GM23338 (cell line): ENCODE measurements around the gene NXPE2. TPM values are rescaled to one million over a fixed set of nuclear protein-coding genes. Genes with fewer than 3 reads are reported as not detected.

Experiments
- ATAC-seq: fragments of 200-7000 bp; cut with Tn5 transposase; 3 replicates; pipeline ENCODE4 v1.9.1; 2020
- DNase-seq: peaks from one replicate; pipeline ENCODE4 v3.0.0-alpha.2; 2015; ENCODE audit warnings: low spot score
- H2AFZ ChIP-seq: fragments of 200-600 bp; sonication (generic); 2 replicates; pipeline ENCODE4 v1.8.0; 2016; ENCODE audit warnings: antibody characterized with exemption, mild to moderate bottlenecking, moderate library complexity
- H3F3A ChIP-seq: fragments of 200-600 bp; sonication (generic); replicated peaks from 2 replicates; pipeline ENCODE4 v1.8.0; 2017; ENCODE audit warnings: antibody characterized with exemption, mixed run types, low read depth
- H3K27ac ChIP-seq: fragments of 200-600 bp; sonication (generic); 2 replicates; pipeline ENCODE4 v1.6.1; 2016; ENCODE audit warnings: low read depth
- H3K27me3 ChIP-seq: fragments of 200-600 bp; sonication (generic); 2 replicates; pipeline ENCODE4 v1.8.0; 2016; ENCODE audit warnings: mild to moderate bottlenecking, mixed run types, moderate library complexity; ENCODE audit not compliant: insufficient read depth
- H3K36me3 ChIP-seq: fragments of 200-600 bp; sonication (generic); 2 replicates; pipeline ENCODE4 v1.8.0; 2016; ENCODE audit warnings: mild to moderate bottlenecking; ENCODE audit not compliant: insufficient read depth
- H3K4me1 ChIP-seq: fragments of 200-600 bp; sonication (generic); 2 replicates; pipeline ENCODE4 v1.8.0; 2016; ENCODE audit warnings: mild to moderate bottlenecking, moderate library complexity; ENCODE audit not compliant: insufficient read depth
- H3K4me2 ChIP-seq: fragments of 200-600 bp; sonication (generic); 2 replicates; pipeline ENCODE4 v1.7.1; 2017; ENCODE audit warnings: mixed run types
- H3K4me3 ChIP-seq: fragments of 200-600 bp; sonication (generic); 2 replicates; pipeline ENCODE4 v1.6.1; 2016; ENCODE audit warnings: mixed run types
- H3K79me2 ChIP-seq: fragments of 200-600 bp; sonication (generic); replicated peaks from 2 replicates; pipeline ENCODE4 v1.8.0; 2017; ENCODE audit warnings: mild to moderate bottlenecking; ENCODE audit not compliant: insufficient read depth
- H3K9me2 ChIP-seq: fragments of 200-600 bp; sonication (generic); 2 replicates; pipeline ENCODE4 v1.8.0; 2017; ENCODE audit not compliant: insufficient read depth
- H4K20me1 ChIP-seq: fragments of 200-600 bp; sonication (generic); replicated peaks from 2 replicates; pipeline ENCODE4 v1.8.0; 2017; ENCODE audit warnings: mild to moderate bottlenecking; ENCODE audit not compliant: insufficient read depth
- H3K27ac Mint-ChIP-seq: 2 replicates; pipeline ENCODE4 v1.8.0; 2020; ENCODE audit warnings: inconsistent platforms, mild to moderate bottlenecking, moderate library complexity, mixed read lengths
- H3K27me3 Mint-ChIP-seq: 3 replicates; pipeline ENCODE4 v1.8.0; 2022; ENCODE audit warnings: low read depth, mild to moderate bottlenecking, moderate library complexity, mixed read lengths, inconsistent platforms; ENCODE audit not compliant: insufficient read depth, poor library complexity
- H3K36me3 Mint-ChIP-seq: 3 replicates; pipeline ENCODE4 v1.8.0; 2021; ENCODE audit warnings: low read depth, mild to moderate bottlenecking, inconsistent platforms, moderate library complexity, mixed read lengths
- H3K4me1 Mint-ChIP-seq: 3 replicates; pipeline ENCODE4 v1.8.0; 2020; ENCODE audit warnings: mild to moderate bottlenecking, inconsistent platforms, mixed read lengths
- H3K4me3 Mint-ChIP-seq: 3 replicates; pipeline ENCODE4 v1.8.0; 2021; ENCODE audit warnings: moderate library complexity, mild to moderate bottlenecking, inconsistent platforms, mixed read lengths
- H3K9me3 Mint-ChIP-seq: 3 replicates; pipeline ENCODE4 v1.8.0; 2020; ENCODE audit warnings: moderate library complexity, mild to moderate bottlenecking, inconsistent platforms, mixed read lengths
- CREB1 ChIP-seq: fragments of 250-450 bp; sonication (Bioruptor Pico); IDR thresholded peaks from 2 replicates; pipeline ENCODE4 v1.5.0; 2020; ENCODE audit warnings: low read depth, mild to moderate bottlenecking, moderate library complexity
- EZH2 ChIP-seq: fragments of 200-600 bp; sonication (generic); IDR thresholded peaks from one replicate; pipeline ENCODE4 v1.8.0; 2017; ENCODE audit warnings: antibody characterized with exemption, mild to moderate bottlenecking, low read depth; ENCODE audit not compliant: unreplicated experiment
- EZH2phosphoT487 ChIP-seq: fragments of 200-600 bp; sonication (generic); IDR thresholded peaks from one replicate; pipeline ENCODE4 v1.8.1; 2018; ENCODE audit warnings: antibody characterized with exemption; ENCODE audit not compliant: unreplicated experiment
- JUNB ChIP-seq: IDR thresholded peaks from one replicate; pipeline ENCODE4 v1.6.1; 2016; ENCODE audit warnings: antibody characterized with exemption; ENCODE audit not compliant: unreplicated experiment
- NANOG ChIP-seq: IDR thresholded peaks from 2 replicates; pipeline ENCODE4 v1.6.1; 2016; ENCODE audit warnings: antibody characterized with exemption, borderline replicate concordance
- POLR2AphosphoS5 ChIP-seq: IDR thresholded peaks from 2 replicates; pipeline ENCODE4 v1.6.1; 2016; ENCODE audit warnings: antibody characterized with exemption, low read depth
- STAT1 ChIP-seq: IDR thresholded peaks from one replicate; pipeline ENCODE4 v1.6.1; 2016; ENCODE audit warnings: antibody characterized with exemption; ENCODE audit not compliant: unreplicated experiment
- ZNF114 ChIP-seq: fragments of 250-450 bp; sonication (Bioruptor Pico); IDR thresholded peaks from 2 replicates; pipeline ENCODE4 v1.5.0; 2020; ENCODE audit warnings: mild to moderate bottlenecking, moderate library complexity
- ZNF331 ChIP-seq: fragments of 250-450 bp; sonication (Bioruptor Pico); IDR thresholded peaks from 2 replicates; pipeline ENCODE4 v1.5.0; 2020; ENCODE audit warnings: low read depth, mild to moderate bottlenecking, moderate library complexity
- polyA plus RNA-seq: library from polyadenylated mRNA; unstranded; fragments of >200 nt; fragmentation: Nextera tagmentation; extraction: Ambion mirVana; gene quantifications from 2 replicates; pipeline ENCODE4 v1.2.1, GENCODE V29; 2016
- total RNA-seq: library from RNA; depleted of rRNA; stranded (reverse); fragments of >200 nt; shearing (Covaris generic); gene quantifications from 2 replicates; pipeline ENCODE4 v1.2.3, GENCODE V29; 2014
- TF ChIP-seq, protein P1 (sequence below): IDR thresholded peaks from 2 replicates; pipeline ENCODE4 v1.6.1; 2016; ENCODE audit warnings: antibody characterized with exemption
- TF ChIP-seq, protein P2 (sequence below), 2 experiments: fragments of 200-600 bp in 1 of 2; sonication (generic) in 1 of 2; conservative IDR thresholded peaks; 2 replicates each; pipeline versions ENCODE4 v1.5.1 to v1.6.1; 2016 to 2017; ENCODE audit warnings: antibody characterized with exemption in 2 of 2, low read depth in 2 of 2, mild to moderate bottlenecking in 2 of 2, moderate library complexity in 1 of 2
- TF ChIP-seq, protein P3 (sequence below): fragments of 250-450 bp; sonication (Bioruptor Pico); IDR thresholded peaks from 2 replicates; pipeline ENCODE4 v1.5.0; 2020; ENCODE audit warnings: mild to moderate bottlenecking, moderate library complexity
- TF ChIP-seq, protein P4 (sequence below): IDR thresholded peaks from one replicate; pipeline ENCODE4 v1.6.1; 2018; ENCODE audit warnings: antibody characterized with exemption; ENCODE audit not compliant: unreplicated experiment

The NXPE2 gene
- total and polyA plus RNA-seq, 2 experiments from 2014 or later: 0.10 TPM; not detected in 1

DNA sequence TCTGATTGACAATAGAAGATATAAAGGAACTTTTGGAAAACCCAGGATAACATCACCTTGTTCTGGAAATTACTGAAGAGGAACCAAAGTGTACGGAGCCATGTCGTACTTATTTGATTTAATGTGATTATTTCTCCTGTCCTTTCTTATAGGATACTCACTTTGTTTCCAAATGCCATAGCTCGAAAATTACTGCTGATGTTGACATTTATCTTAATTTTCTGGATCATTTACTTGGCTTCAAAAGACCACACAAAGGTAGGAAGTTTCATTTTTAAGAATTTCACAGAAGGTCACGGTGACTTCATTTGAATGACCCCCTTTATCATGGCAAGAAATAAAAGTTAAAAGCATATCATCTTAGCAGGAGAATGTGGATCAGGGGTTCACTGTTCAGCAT lies 1.2 kb downstream of the NXPE2 start:
- Mint-ChIP-seq H3K9me3 (peaks cover 48% of the 10 kb centered on the region), H3K36me3 (peaks cover 16% of the 10 kb centered on the region), H3K27me3 (no peaks in the 10 kb centered on the region), H3K4me1 (no peaks in the 10 kb centered on the region), H3K4me3 (no peak overlapping the region), H3K27ac (no peak overlapping the region)
- no peaks in the 10 kb centered on the region for H3K79me2 ChIP-seq
- H3K4me1 ChIP-seq: no peaks in the 10 kb centered on the region
- H3K36me3 ChIP-seq: peaks cover 17% of the 10 kb centered on the region
- no peaks in the 10 kb centered on the region; the same call in 1 of the 2 replicates for H3K9me2 ChIP-seq
- no peak overlapping the region for H3K4me2 ChIP-seq
- DNase-seq (no peak), ATAC-seq (no peak)
- no peak overlapping the region for H2AFZ ChIP-seq
- no peak overlapping the region for H3K4me3 ChIP-seq
- no peaks in the 10 kb centered on the region for H4K20me1 ChIP-seq
- no peaks in the 10 kb centered on the region for H3F3A ChIP-seq
- no peak overlapping the region for H3K27ac ChIP-seq
- no peaks in the 10 kb centered on the region for H3K27me3 ChIP-seq
- TF ChIP-seq NANOG (no peak), EZH2 (no peak), EZH2phosphoT487 (no peak), STAT1 (no peak), ZNF114 (CRISPR knock-in tag) (no peak), JUNB (no peak), ZNF331 (no peak), CREB1 (CRISPR knock-in tag) (no peak), POLR2AphosphoS5 (no peak)
- TF ChIP-seq, protein P1, sequence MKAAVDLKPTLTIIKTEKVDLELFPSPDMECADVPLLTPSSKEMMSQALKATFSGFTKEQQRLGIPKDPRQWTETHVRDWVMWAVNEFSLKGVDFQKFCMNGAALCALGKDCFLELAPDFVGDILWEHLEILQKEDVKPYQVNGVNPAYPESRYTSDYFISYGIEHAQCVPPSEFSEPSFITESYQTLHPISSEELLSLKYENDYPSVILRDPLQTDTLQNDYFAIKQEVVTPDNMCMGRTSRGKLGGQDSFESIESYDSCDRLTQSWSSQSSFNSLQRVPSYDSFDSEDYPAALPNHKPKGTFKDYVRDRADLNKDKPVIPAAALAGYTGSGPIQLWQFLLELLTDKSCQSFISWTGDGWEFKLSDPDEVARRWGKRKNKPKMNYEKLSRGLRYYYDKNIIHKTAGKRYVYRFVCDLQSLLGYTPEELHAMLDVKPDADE: no peak
- TF ChIP-seq, protein P2, sequence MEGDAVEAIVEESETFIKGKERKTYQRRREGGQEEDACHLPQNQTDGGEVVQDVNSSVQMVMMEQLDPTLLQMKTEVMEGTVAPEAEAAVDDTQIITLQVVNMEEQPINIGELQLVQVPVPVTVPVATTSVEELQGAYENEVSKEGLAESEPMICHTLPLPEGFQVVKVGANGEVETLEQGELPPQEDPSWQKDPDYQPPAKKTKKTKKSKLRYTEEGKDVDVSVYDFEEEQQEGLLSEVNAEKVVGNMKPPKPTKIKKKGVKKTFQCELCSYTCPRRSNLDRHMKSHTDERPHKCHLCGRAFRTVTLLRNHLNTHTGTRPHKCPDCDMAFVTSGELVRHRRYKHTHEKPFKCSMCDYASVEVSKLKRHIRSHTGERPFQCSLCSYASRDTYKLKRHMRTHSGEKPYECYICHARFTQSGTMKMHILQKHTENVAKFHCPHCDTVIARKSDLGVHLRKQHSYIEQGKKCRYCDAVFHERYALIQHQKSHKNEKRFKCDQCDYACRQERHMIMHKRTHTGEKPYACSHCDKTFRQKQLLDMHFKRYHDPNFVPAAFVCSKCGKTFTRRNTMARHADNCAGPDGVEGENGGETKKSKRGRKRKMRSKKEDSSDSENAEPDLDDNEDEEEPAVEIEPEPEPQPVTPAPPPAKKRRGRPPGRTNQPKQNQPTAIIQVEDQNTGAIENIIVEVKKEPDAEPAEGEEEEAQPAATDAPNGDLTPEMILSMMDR (conservative IDR thresholded peaks at IDR 0.05; ENCODE audit: low read depth in 2 of 2): no peak
- TF ChIP-seq, protein P3, sequence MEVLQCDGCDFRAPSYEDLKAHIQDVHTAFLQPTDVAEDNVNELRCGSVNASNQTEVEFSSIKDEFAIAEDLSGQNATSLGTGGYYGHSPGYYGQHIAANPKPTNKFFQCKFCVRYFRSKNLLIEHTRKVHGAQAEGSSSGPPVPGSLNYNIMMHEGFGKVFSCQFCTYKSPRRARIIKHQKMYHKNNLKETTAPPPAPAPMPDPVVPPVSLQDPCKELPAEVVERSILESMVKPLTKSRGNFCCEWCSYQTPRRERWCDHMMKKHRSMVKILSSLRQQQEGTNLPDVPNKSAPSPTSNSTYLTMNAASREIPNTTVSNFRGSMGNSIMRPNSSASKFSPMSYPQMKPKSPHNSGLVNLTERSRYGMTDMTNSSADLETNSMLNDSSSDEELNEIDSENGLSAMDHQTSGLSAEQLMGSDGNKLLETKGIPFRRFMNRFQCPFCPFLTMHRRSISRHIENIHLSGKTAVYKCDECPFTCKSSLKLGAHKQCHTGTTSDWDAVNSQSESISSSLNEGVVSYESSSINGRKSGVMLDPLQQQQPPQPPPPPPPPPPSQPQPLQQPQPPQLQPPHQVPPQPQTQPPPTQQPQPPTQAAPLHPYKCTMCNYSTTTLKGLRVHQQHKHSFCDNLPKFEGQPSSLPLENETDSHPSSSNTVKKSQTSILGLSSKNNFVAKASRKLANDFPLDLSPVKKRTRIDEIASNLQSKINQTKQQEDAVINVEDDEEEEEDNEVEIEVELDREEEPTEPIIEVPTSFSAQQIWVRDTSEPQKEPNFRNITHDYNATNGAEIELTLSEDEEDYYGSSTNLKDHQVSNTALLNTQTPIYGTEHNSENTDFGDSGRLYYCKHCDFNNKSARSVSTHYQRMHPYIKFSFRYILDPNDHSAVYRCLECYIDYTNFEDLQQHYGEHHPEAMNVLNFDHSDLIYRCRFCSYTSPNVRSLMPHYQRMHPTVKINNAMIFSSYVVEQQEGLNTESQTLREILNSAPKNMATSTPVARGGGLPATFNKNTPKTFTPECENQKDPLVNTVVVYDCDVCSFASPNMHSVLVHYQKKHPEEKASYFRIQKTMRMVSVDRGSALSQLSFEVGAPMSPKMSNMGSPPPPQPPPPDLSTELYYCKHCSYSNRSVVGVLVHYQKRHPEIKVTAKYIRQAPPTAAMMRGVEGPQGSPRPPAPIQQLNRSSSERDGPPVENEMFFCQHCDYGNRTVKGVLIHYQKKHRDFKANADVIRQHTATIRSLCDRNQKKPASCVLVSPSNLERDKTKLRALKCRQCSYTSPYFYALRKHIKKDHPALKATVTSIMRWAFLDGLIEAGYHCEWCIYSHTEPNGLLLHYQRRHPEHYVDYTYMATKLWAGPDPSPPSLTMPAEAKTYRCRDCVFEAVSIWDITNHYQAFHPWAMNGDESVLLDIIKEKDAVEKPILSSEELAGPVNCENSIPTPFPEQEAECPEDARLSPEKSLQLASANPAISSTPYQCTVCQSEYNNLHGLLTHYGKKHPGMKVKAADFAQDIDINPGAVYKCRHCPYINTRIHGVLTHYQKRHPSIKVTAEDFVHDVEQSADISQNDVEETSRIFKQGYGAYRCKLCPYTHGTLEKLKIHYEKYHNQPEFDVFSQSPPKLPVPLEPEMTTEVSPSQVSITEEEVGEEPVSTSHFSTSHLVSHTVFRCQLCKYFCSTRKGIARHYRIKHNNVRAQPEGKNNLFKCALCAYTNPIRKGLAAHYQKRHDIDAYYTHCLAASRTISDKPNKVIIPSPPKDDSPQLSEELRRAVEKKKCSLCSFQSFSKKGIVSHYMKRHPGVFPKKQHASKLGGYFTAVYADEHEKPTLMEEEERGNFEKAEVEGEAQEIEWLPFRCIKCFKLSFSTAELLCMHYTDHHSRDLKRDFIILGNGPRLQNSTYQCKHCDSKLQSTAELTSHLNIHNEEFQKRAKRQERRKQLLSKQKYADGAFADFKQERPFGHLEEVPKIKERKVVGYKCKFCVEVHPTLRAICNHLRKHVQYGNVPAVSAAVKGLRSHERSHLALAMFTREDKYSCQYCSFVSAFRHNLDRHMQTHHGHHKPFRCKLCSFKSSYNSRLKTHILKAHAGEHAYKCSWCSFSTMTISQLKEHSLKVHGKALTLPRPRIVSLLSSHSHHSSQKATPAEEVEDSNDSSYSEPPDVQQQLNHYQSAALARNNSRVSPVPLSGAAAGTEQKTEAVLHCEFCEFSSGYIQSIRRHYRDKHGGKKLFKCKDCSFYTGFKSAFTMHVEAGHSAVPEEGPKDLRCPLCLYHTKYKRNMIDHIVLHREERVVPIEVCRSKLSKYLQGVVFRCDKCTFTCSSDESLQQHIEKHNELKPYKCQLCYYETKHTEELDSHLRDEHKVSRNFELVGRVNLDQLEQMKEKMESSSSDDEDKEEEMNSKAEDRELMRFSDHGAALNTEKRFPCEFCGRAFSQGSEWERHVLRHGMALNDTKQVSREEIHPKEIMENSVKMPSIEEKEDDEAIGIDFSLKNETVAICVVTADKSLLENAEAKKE (CRISPR knock-in tag): no peak
- TF ChIP-seq, protein P4, sequence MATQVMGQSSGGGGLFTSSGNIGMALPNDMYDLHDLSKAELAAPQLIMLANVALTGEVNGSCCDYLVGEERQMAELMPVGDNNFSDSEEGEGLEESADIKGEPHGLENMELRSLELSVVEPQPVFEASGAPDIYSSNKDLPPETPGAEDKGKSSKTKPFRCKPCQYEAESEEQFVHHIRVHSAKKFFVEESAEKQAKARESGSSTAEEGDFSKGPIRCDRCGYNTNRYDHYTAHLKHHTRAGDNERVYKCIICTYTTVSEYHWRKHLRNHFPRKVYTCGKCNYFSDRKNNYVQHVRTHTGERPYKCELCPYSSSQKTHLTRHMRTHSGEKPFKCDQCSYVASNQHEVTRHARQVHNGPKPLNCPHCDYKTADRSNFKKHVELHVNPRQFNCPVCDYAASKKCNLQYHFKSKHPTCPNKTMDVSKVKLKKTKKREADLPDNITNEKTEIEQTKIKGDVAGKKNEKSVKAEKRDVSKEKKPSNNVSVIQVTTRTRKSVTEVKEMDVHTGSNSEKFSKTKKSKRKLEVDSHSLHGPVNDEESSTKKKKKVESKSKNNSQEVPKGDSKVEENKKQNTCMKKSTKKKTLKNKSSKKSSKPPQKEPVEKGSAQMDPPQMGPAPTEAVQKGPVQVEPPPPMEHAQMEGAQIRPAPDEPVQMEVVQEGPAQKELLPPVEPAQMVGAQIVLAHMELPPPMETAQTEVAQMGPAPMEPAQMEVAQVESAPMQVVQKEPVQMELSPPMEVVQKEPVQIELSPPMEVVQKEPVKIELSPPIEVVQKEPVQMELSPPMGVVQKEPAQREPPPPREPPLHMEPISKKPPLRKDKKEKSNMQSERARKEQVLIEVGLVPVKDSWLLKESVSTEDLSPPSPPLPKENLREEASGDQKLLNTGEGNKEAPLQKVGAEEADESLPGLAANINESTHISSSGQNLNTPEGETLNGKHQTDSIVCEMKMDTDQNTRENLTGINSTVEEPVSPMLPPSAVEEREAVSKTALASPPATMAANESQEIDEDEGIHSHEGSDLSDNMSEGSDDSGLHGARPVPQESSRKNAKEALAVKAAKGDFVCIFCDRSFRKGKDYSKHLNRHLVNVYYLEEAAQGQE: no peak
